D721Med (cell line): ENCODE measurements around the gene IPP.

Experiments
- DNase-seq: peaks from one replicate; pipeline ENCODE4 v3.0.0; 2011; ENCODE audit warnings: low spot score; ENCODE audit not compliant: insufficient read length
- FAIRE-seq: peaks from 2 replicates; lab custom pipeline; 2011; peaks lifted over from hg19 to GRCh38; lab: Jason Lieb, UNC
- CTCF ChIP-seq: IDR thresholded peaks from 2 replicates; pipeline ENCODE4 v1.5.1; 2012; ENCODE audit warnings: mild to moderate bottlenecking, control low read depth; ENCODE audit not compliant: insufficient read depth; ENCODE audit errors: missing control alignments

Gene IPP

GRCh38 chr1:45687014-45687753 lies 63.3 kb downstream of the IPP start:
- peak; percentile 63 for DNase-seq
- no peak for FAIRE-seq
- no peak for TF ChIP-seq CTCF

GRCh38 chr1:45686288-45687013 lies 64.0 kb downstream of the IPP start, which contains the start of gene GPBP1L1:
GPBP1L1 (minus strand) TSS chr1:45686533; CDS start chr1:45659087, 27,446 bp downstream.
- TF ChIP-seq CTCF: no peak

GRCh38 chr1:45686015-45686287 lies 64.5 kb downstream of the IPP start:
- TF ChIP-seq CTCF: no peak
- no peak for DNase-seq
- FAIRE-seq: no peak

More at GRCh38 chr1:45686288-45687013, 64.0 kb downstream of the IPP start, which contains the start of gene GPBP1L1:
- peak; percentile 92 for DNase-seq
- no peak for FAIRE-seq

- TF ChIP-seq CTCF: no peak
- DNase-seq: no peak
- no peak for FAIRE-seq
Observed at GRCh38 chr1:45685308-45686014, 65.0 kb downstream of the IPP start.

- FAIRE-seq (no peak), DNase-seq (no peak)
- TF ChIP-seq CTCF: no peak
Observed at GRCh38 chr1:45684402-45684801, 66.1 kb downstream of the IPP start.

GRCh38 chr1:45682942-45683341 lies 67.5 kb downstream of the IPP start:
- DNase-seq: no peak
- no peak for TF ChIP-seq CTCF
- no peak for FAIRE-seq
